Liver (tissue), 3 donors: ENCODE data around the gene HNRNPL.

Source experiments
- EGR1 ChIP-seq, 2 donors: IDR thresholded peaks; 2 replicates each; pipeline ENCODE4 v1.6.1; 2016 to 2018; ENCODE audit warnings: antibody characterized with exemption in 2 of 2, low read depth in 2 of 2
- FOXA1 ChIP-seq: IDR thresholded peaks from 2 replicates; pipeline ENCODE4 v1.6.1; 2016; ENCODE audit warnings: antibody characterized with exemption
- JUND ChIP-seq, 2 donors: IDR thresholded peaks; 2 replicates each; pipeline ENCODE4 v1.6.1; 2016; ENCODE audit warnings: antibody characterized with exemption in 2 of 2
- NR2F2 ChIP-seq: IDR thresholded peaks from 2 replicates; pipeline ENCODE4 v1.6.1; 2016; ENCODE audit warnings: antibody characterized with exemption
- TAF1 ChIP-seq: conservative IDR thresholded peaks from 2 replicates; pipeline ENCODE4 v1.6.1; 2016; ENCODE audit warnings: antibody characterized with exemption, mild to moderate bottlenecking
- TF ChIP-seq, protein P1 (sequence below): fragments of 150-350 bp; IDR thresholded peaks from 2 replicates; pipeline ENCODE4 v1.5.1; 2017; ENCODE audit warnings: improper control_type of control experiment, low read depth, low read length; ENCODE audit not compliant: missing input control
- donor health status: healthy.
- donor health status: healthy.

DNA sequence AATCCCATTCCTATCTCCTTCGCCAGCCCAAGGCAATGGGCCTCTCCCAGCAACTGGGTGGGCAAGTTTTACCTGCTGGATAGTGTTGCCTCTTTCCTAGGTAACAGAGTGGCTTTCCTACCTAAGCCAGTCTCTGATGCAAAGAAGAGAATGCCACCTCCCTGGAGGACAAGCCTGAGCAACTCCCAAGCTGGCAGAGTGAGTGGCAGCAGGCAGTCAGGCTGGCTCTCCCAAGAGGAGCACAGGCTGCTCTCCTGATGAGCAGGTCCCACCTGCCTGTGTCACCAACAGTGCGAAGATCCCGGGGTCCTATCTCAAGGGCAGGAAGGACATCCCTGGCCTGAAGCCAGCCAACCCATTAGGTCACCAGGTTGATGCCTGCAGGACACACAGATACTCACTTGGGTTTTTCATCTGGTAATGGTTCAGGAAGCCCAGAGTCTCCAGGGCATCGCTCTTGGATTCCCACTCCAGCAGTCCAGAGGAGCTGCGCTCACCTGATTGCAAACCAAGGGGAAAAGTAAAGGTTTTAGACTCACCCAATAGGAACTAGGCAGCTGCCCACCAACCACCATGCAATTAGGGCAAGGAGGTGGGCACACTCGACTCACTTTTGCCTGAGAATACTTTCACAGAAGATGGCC, 12.7 kb downstream of the HNRNPL start:
- TF ChIP-seq JUND (IDR thresholded peaks at IDR 0.05) = no peak
- TF ChIP-seq, protein P1, sequence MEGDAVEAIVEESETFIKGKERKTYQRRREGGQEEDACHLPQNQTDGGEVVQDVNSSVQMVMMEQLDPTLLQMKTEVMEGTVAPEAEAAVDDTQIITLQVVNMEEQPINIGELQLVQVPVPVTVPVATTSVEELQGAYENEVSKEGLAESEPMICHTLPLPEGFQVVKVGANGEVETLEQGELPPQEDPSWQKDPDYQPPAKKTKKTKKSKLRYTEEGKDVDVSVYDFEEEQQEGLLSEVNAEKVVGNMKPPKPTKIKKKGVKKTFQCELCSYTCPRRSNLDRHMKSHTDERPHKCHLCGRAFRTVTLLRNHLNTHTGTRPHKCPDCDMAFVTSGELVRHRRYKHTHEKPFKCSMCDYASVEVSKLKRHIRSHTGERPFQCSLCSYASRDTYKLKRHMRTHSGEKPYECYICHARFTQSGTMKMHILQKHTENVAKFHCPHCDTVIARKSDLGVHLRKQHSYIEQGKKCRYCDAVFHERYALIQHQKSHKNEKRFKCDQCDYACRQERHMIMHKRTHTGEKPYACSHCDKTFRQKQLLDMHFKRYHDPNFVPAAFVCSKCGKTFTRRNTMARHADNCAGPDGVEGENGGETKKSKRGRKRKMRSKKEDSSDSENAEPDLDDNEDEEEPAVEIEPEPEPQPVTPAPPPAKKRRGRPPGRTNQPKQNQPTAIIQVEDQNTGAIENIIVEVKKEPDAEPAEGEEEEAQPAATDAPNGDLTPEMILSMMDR = no peak
- TF ChIP-seq EGR1 (IDR thresholded peaks at IDR 0.05; ENCODE audit: low read depth in 2 of 2) = no peak
- no peak for TF ChIP-seq TAF1
- no peak for TF ChIP-seq FOXA1
- no peak for TF ChIP-seq NR2F2
